ENCODE results near the gene BTBD6.

BTBD6 gene

DNA sequence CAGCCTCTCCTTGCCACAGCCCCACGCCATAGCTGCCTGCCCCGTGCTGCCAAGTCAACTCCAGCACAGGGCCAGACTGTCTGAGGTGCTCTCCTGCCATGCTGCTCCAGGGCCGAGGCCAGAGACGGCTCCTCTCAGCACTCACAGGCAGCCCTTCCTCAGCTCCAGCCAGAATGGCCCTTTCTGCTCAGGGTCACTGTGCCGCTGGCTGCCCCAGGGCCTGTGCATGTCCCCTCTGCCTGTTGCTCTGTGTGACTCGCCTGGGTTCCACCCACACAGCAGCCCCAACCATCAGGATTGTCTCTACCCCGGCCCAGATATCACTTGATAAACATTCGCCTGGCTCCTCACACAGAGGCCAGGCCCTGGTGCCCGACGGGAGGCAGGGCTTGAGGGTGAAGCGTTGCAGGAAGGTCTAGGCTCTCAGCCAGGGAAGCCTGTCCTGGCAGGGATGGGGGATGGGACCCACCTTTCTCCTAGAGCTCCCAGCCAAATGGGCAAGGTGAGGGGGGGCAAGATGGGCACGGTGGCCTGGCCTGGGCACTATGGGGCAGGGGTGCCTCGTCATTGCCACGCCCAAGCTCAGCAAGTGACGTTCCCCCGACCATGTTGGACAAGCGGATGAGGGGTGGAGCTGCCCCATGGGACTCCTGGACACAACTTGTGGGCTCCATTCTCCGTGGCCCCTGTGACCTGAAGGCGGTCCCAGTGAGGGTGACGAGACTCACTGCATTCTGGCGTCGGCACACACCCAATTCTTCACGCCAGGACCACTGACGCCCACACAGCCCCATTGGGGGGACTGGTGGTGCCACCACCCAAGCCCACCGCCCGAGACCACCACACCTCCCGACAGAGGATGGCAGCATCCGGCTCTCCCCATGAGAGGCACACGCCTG is 27.4 kb upstream of the BTBD6 start:
- peaks cover 21% of the 10 kb centered on the region for H3K36me3 ChIP-seq (ENCODE audit: control insufficient read depth, insufficient read depth, low read length)
- no peak for DNase-seq (ENCODE audit: extremely low read depth, insufficient read length)
- H3K4me3 ChIP-seq (replicated peaks; ENCODE audit: low read depth, low read length) = no peak overlapping the region
- TF ChIP-seq, protein P1, sequence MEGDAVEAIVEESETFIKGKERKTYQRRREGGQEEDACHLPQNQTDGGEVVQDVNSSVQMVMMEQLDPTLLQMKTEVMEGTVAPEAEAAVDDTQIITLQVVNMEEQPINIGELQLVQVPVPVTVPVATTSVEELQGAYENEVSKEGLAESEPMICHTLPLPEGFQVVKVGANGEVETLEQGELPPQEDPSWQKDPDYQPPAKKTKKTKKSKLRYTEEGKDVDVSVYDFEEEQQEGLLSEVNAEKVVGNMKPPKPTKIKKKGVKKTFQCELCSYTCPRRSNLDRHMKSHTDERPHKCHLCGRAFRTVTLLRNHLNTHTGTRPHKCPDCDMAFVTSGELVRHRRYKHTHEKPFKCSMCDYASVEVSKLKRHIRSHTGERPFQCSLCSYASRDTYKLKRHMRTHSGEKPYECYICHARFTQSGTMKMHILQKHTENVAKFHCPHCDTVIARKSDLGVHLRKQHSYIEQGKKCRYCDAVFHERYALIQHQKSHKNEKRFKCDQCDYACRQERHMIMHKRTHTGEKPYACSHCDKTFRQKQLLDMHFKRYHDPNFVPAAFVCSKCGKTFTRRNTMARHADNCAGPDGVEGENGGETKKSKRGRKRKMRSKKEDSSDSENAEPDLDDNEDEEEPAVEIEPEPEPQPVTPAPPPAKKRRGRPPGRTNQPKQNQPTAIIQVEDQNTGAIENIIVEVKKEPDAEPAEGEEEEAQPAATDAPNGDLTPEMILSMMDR (IDR thresholded peaks at IDR 0.05; ENCODE audit: insufficient read depth, low read length, poor library complexity, severe bottlenecking) = no peak
- no peaks in the 10 kb centered on the region for H3K27me3 ChIP-seq (replicated peaks; ENCODE audit: control insufficient read depth, insufficient read depth, low read length)

DNA sequence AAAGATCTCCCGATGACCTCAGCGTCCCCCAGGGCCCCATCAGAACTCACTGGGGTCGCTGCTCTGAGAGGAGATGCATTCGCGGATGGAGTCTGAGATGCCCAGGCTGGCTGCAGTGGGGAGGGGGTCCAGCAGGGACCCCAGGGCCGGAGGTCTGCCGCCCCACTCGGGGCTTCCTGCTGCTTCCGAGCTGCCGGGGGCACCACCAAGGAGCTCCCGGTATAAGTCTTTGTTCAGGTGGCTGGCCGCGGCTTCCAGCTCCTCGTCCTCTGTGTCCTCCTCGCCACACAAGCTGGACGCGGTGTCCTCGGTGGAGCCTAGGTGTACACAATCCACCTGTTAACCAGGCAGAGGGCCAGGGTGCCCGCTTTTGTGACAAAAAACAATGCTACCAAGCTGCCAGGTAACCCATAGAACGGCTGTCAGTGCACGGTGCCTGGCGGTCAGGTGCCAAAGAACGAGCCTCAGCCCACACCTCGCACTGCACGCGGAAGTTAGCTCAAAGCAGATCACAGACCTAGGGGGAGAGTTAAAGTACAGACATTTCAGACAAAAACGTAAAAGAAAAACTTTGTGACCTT is 26.6 kb upstream of the BTBD6 start:
- TF ChIP-seq, protein P1 (IDR thresholded peaks at IDR 0.05; ENCODE audit: insufficient read depth, low read length, poor library complexity, severe bottlenecking) = no peak
- no peak for DNase-seq (ENCODE audit: extremely low read depth, insufficient read length)
- no peaks in the 10 kb centered on the region for H3K27me3 ChIP-seq (replicated peaks; ENCODE audit: control insufficient read depth, insufficient read depth, low read length)
- no peak overlapping the region for H3K4me3 ChIP-seq (replicated peaks; ENCODE audit: low read depth, low read length)
- peaks cover 24% of the 10 kb centered on the region for H3K36me3 ChIP-seq (ENCODE audit: control insufficient read depth, insufficient read depth, low read length)

DNA sequence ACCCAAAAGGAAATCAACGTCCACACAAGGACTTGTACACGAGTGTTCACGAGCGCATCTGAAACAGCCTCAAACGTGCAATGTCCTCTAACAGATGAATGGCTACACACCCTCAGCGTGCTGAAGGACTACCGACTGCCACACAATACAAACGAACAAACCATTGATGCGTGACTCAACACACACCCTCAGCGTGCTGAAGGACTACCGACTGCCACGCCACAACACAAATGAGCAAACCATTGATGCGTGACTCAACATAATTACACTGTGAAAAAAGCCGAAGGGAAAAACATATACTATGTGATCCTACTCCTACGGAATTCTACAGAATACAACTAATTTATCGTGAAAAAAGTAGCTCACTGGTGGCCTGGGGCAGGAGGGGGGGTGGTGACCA is 25.1 kb upstream of the BTBD6 start:
- TF ChIP-seq, protein P1 (IDR thresholded peaks at IDR 0.05; ENCODE audit: insufficient read depth, low read length, poor library complexity, severe bottlenecking) = no peak
- Histone ChIP-seq H3K36me3 (ENCODE audit: control insufficient read depth, insufficient read depth, low read length) (peaks cover 16% of the 10 kb centered on the region), H3K4me3 (replicated peaks; ENCODE audit: low read depth, low read length) (no peak overlapping the region), H3K27me3 (replicated peaks; ENCODE audit: control insufficient read depth, insufficient read depth, low read length) (no peaks in the 10 kb centered on the region)
- DNase-seq (ENCODE audit: extremely low read depth, insufficient read length) = no peak

DNA sequence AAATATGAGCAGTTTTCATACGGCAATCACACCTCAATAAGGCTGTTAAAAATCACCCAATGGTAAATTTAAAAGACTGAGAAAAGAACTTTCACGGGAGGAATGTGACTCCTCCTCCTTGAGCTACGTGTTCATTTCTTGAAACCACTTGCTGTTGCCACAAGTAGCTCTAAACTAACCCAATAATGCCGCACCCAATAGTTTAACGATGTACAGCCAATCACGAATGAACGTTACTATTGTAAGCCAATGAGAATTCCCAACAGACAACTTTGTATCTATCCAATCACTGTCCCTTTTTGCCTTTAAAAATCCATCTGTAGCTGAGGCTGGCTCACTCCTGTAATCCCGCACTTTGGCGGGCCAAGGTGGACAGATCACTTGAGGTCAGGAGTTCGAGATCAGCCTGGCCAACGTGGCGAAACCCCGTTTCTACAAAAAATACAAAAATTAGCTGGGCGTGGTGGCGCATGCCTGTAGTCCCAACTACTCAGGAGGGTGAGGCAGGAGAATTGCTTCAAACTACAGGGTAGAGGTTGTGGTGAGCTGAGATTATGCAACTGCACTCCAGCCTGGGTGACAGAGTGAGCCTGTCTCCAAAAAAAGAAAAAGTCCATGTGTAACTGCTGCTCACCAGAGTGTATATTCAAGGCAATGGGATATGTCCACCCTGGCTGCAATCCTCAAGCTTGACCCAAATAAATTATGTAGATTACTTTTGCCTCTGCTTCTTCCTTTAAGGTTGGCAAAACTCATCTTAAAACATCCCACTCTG is 24.4 kb upstream of the BTBD6 start:
- Histone ChIP-seq H3K27me3 (replicated peaks; ENCODE audit: control insufficient read depth, insufficient read depth, low read length) (no peaks in the 10 kb centered on the region), H3K36me3 (ENCODE audit: control insufficient read depth, insufficient read depth, low read length) (peaks cover 15% of the 10 kb centered on the region), H3K4me3 (replicated peaks; ENCODE audit: low read depth, low read length) (no peak overlapping the region)
- DNase-seq (ENCODE audit: extremely low read depth, insufficient read length) = no peak
- TF ChIP-seq, protein P1 (IDR thresholded peaks at IDR 0.05; ENCODE audit: insufficient read depth, low read length, poor library complexity, severe bottlenecking) = no peak

DNA sequence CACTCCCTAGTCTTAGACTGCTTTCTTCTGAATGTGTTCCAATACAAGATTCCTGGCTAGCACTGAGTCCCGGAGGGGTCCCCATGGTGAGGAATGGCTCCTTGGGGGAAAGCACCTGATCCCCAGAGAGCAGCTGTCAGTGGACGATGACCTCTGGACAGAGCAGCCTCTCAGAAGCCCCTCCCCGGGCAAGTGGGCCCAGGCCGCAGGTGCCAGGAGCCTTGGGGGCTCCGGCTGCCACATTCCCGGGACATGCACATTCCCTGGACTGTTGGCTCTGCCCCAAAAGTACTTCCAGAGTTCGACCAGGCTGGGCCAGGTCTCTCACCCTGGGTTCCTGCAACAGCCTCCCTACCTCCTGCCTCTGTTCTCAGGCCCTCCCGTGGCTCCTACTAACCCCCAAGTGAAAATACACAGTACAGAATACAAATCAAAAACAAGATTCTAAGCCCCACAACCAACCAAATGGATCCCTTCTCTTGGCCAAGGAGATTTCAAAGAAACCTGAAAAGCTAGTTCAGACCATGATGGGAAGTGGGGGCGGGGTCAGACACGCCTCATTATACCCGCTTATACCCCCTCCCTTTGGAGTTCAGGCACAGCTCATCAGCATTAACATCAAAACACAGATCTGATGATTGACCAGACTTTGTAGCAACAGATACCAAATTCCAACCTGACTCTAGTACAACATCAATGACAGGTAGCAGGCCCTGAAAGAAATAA is 23.3 kb upstream of the BTBD6 start:
- no peak for DNase-seq (ENCODE audit: extremely low read depth, insufficient read length)
- peaks cover 15% of the 10 kb centered on the region for H3K36me3 ChIP-seq (ENCODE audit: control insufficient read depth, insufficient read depth, low read length)
- TF ChIP-seq, protein P1 (IDR thresholded peaks at IDR 0.05; ENCODE audit: insufficient read depth, low read length, poor library complexity, severe bottlenecking) = no peak
- no peak overlapping the region for H3K4me3 ChIP-seq (replicated peaks; ENCODE audit: low read depth, low read length)
- H3K27me3 ChIP-seq (replicated peaks; ENCODE audit: control insufficient read depth, insufficient read depth, low read length) = no peaks in the 10 kb centered on the region

All from GM06990 (cell line).